Measurements from ENCODE around the gene PLEKHF1. TPM values are rescaled to one million over a fixed set of nuclear protein-coding genes. Genes with fewer than 3 reads are reported as not detected.
A peak's percentile ranks its signal among the peaks of the same experiment; 100 is the strongest.

PLEKHF1 gene
- total and polyA plus RNA-seq, 2 donors (not counting 1 experiment from before 2014, with no cell fraction given), result 5.5 to 9.8 TPM

DNA sequence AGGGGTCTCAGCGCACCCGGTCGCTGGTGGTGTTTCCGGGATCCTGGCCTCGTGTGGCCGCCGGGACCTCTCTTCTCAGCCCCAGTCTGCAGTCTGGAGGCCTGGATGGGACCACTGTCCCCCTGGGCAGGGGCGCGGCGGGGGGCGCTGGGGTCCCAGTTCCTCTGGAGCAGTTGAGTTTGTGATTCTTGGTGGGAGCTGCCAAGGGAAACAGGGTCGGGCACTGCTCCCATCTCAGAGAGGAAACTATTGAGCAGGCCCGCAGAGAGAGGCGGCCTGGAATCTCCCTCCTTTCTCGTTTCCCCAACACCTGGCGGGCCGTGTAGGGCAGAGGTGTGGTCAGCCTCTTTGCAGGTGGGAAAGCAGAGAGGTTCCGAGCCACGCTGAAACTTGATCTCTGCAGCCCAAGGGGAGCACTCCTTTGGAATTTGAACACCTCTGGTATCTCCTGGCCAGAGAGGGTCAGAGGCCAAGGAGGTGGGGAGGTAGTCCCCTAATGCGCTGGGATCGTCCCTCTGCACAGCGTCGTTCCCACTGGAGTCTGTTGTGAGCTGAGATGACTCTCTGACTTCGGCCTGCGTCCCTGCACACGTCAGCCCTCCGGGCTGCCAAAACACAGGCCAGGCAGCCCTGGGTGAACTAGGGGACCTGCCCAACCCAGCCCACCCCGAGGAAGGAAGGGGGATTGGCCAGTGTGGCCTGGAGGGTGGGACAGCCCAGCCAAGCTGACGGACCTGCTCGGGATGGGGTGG is 741 bp downstream of the PLEKHF1 start:
- H3K4me2 ChIP-seq (replicated peaks; ENCODE audit: low read depth, low read length, poor library complexity, severe bottlenecking), result peak overlapping the region; percentile 100
- ATAC-seq (ENCODE audit: low read depth), result no peak
- Mint-ChIP-seq H3K27me3 (no peaks in the 10 kb centered on the region), H3K4me1 (peaks cover 34% of the 10 kb centered on the region), H3K4me3 (peak overlapping the region; percentile 75), H3K27ac (peak overlapping the region; percentile 54), H3K9me3 (ENCODE audit: insufficient read depth) (no peaks in the 10 kb centered on the region)
- peak overlapping the region; percentile 18 to 87 (median 75) for H3K4me3 ChIP-seq (ENCODE audit: control extremely low read depth in 1 of 5, extremely low read depth in 1 of 5, insufficient read depth in 1 of 5, low read depth in 2 of 5, low read length in 4 of 5)
- H3K27me3 ChIP-seq (replicated peaks in 1 of 4; ENCODE audit: control extremely low read depth in 1 of 4, control insufficient read depth in 3 of 4, insufficient read depth in 4 of 4, low read length in 3 of 4), result no peaks in the 10 kb centered on the region
- POLR2A ChIA-PET, result interaction anchor here (0.8 to 1.8 kb wide), 6 partner anchors 46 to 60 kb away, joined by 3 to 12 read pairs (median 6); partner anchors contain the start of genes C19orf12 and POP4
- TF ChIP-seq, protein P1, sequence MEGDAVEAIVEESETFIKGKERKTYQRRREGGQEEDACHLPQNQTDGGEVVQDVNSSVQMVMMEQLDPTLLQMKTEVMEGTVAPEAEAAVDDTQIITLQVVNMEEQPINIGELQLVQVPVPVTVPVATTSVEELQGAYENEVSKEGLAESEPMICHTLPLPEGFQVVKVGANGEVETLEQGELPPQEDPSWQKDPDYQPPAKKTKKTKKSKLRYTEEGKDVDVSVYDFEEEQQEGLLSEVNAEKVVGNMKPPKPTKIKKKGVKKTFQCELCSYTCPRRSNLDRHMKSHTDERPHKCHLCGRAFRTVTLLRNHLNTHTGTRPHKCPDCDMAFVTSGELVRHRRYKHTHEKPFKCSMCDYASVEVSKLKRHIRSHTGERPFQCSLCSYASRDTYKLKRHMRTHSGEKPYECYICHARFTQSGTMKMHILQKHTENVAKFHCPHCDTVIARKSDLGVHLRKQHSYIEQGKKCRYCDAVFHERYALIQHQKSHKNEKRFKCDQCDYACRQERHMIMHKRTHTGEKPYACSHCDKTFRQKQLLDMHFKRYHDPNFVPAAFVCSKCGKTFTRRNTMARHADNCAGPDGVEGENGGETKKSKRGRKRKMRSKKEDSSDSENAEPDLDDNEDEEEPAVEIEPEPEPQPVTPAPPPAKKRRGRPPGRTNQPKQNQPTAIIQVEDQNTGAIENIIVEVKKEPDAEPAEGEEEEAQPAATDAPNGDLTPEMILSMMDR (IDR thresholded peaks at IDR 0.05), result no peak
- TF ChIP-seq EZH2 (IDR thresholded peaks at IDR 0.05; ENCODE audit: borderline replicate concordance, insufficient read depth, low read depth, low read length, poor library complexity, severe bottlenecking), result no peak
- peaks cover 0 to 5% (median 0%) of the 10 kb centered on the region in 3 donors for H3K9me3 ChIP-seq (ENCODE audit: control extremely low read depth in 1 of 3, control insufficient read depth in 2 of 3, insufficient read depth in 1 of 3, low read length in 2 of 3)
- H3K79me2 ChIP-seq (ENCODE audit: control insufficient read depth, insufficient read depth, low read length), result peaks cover 55% of the 10 kb centered on the region
- no peaks in the 10 kb centered on the region for H4K20me1 ChIP-seq (ENCODE audit: control insufficient read depth, insufficient read depth, low read length, poor library complexity, severe bottlenecking)
- peak overlapping the region; percentile 2 to 79 for H3K27ac ChIP-seq (ENCODE audit: low read length in 2 of 2)
- DNase-seq, result peak; percentile 68
- H3K4me1 ChIP-seq (ENCODE audit: control insufficient read depth in 2 of 2, insufficient read depth in 2 of 2, low read length in 2 of 2), result peaks cover 35 to 46% of the 10 kb centered on the region in 2 donors
- H3K9ac ChIP-seq (ENCODE audit: low read length), result peak overlapping the region; percentile 91
- CTCF ChIA-PET, result interaction anchor here (0.7 to 10.1 kb wide), 15 partner anchors 8 to 179 kb away, joined by 3 to 116 read pairs (median 6); partner anchors contain the start of genes C19orf12 and POP4
- no peaks in the 10 kb centered on the region for H3K36me3 ChIP-seq (replicated peaks in 1 of 2; ENCODE audit: control extremely low read depth in 1 of 2, control insufficient read depth in 1 of 2, extremely low read depth in 1 of 2, insufficient read depth in 2 of 2, low read length in 1 of 2)
- WGBS (ENCODE audit: insufficient coverage), result 31% methylated on average over 24 of the region's 30 CpGs
- intact Hi-C loops (cut with micrococcal nuclease), result loop anchor here (1.0 to 10.0 kb wide), 8 partner anchors 7 to 179 kb away; partner anchors contain the start of genes CCNE1 and POP4
- H2AFZ ChIP-seq (ENCODE audit: insufficient read depth, low read depth, low read length, poor library complexity, severe bottlenecking), result peak overlapping the region; percentile 92
